ENCODE results near the gene SOAT1.

GRCh38 chr1:179293340-179294327, at the start of gene SOAT1:
- TF ChIP-seq, protein P1, sequence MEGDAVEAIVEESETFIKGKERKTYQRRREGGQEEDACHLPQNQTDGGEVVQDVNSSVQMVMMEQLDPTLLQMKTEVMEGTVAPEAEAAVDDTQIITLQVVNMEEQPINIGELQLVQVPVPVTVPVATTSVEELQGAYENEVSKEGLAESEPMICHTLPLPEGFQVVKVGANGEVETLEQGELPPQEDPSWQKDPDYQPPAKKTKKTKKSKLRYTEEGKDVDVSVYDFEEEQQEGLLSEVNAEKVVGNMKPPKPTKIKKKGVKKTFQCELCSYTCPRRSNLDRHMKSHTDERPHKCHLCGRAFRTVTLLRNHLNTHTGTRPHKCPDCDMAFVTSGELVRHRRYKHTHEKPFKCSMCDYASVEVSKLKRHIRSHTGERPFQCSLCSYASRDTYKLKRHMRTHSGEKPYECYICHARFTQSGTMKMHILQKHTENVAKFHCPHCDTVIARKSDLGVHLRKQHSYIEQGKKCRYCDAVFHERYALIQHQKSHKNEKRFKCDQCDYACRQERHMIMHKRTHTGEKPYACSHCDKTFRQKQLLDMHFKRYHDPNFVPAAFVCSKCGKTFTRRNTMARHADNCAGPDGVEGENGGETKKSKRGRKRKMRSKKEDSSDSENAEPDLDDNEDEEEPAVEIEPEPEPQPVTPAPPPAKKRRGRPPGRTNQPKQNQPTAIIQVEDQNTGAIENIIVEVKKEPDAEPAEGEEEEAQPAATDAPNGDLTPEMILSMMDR (IDR thresholded peaks at IDR 0.05; ENCODE audit: low read depth, low read length, poor library complexity, severe bottlenecking), result no peak
- TF ChIP-seq EZH2phosphoT487 (IDR thresholded peaks at IDR 0.05; ENCODE audit: borderline replicate concordance, low read length), result no peak
